HL-60 (cell line): ENCODE data around the gene SPACA4.

ENCODE experiments used
- DNase-seq, 2 experiments: peaks; one replicate each; pipeline ENCODE4 v3.0.0-alpha.2; 2010 to 2020; ENCODE audit warnings: low read depth in 1 of 2, low spot score in 1 of 2
- H3K27ac ChIP-seq: fragments of 250-450 bp; sonication (Bioruptor Pico); replicated peaks from 2 replicates; pipeline ENCODE4 v1.5.1; 2020; ENCODE audit warnings: mild to moderate bottlenecking, moderate library complexity
- H3K27me3 ChIP-seq: fragments of 250-450 bp; sonication (Bioruptor Pico); 2 replicates; pipeline ENCODE4 v1.5.1; 2021; ENCODE audit warnings: mild to moderate bottlenecking, moderate library complexity; ENCODE audit not compliant: insufficient read depth, poor library complexity, severe bottlenecking
- H3K4me3 ChIP-seq: replicated peaks from 2 replicates; pipeline ENCODE4 v1.5.1; 2011; ENCODE audit warnings: mild to moderate bottlenecking, control low read depth, low read length; ENCODE audit not compliant: insufficient read depth
- GABPA ChIP-seq: IDR thresholded peaks from 2 replicates; pipeline ENCODE4 v1.6.1; 2012; ENCODE audit warnings: low read depth
- POLR2AphosphoS5 ChIP-seq: IDR thresholded peaks from 2 replicates; pipeline ENCODE4 v1.6.1; 2012; ENCODE audit warnings: low read depth
- SPI1 ChIP-seq: IDR thresholded peaks from 2 replicates; pipeline ENCODE4 v1.6.1; 2012; ENCODE audit warnings: low read depth, mild to moderate bottlenecking, borderline replicate concordance
- TF ChIP-seq, protein P1 (sequence below): IDR thresholded peaks from 2 replicates; pipeline ENCODE4 v1.6.1; 2012; ENCODE audit warnings: low read depth; ENCODE audit not compliant: insufficient replicate concordance
- TF ChIP-seq, protein P2 (sequence below): IDR thresholded peaks from one replicate; pipeline ENCODE4 v1.5.1; 2011; ENCODE audit warnings: low read length, control low read depth, inconsistent platforms; ENCODE audit not compliant: insufficient read depth

Gene SPACA4

GRCh38 chr19:48650974-48651682 lies 44.6 kb downstream of the SPACA4 start:
- Histone ChIP-seq H3K27ac (no peak overlapping the region), H3K27me3 (no peaks in the 10 kb centered on the region), H3K4me3 (no peak overlapping the region)
- TF ChIP-seq SPI1 (no peak), GABPA (no peak), POLR2AphosphoS5 (no peak)
- TF ChIP-seq, protein P1, sequence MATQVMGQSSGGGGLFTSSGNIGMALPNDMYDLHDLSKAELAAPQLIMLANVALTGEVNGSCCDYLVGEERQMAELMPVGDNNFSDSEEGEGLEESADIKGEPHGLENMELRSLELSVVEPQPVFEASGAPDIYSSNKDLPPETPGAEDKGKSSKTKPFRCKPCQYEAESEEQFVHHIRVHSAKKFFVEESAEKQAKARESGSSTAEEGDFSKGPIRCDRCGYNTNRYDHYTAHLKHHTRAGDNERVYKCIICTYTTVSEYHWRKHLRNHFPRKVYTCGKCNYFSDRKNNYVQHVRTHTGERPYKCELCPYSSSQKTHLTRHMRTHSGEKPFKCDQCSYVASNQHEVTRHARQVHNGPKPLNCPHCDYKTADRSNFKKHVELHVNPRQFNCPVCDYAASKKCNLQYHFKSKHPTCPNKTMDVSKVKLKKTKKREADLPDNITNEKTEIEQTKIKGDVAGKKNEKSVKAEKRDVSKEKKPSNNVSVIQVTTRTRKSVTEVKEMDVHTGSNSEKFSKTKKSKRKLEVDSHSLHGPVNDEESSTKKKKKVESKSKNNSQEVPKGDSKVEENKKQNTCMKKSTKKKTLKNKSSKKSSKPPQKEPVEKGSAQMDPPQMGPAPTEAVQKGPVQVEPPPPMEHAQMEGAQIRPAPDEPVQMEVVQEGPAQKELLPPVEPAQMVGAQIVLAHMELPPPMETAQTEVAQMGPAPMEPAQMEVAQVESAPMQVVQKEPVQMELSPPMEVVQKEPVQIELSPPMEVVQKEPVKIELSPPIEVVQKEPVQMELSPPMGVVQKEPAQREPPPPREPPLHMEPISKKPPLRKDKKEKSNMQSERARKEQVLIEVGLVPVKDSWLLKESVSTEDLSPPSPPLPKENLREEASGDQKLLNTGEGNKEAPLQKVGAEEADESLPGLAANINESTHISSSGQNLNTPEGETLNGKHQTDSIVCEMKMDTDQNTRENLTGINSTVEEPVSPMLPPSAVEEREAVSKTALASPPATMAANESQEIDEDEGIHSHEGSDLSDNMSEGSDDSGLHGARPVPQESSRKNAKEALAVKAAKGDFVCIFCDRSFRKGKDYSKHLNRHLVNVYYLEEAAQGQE, result no peak
- TF ChIP-seq, protein P2, sequence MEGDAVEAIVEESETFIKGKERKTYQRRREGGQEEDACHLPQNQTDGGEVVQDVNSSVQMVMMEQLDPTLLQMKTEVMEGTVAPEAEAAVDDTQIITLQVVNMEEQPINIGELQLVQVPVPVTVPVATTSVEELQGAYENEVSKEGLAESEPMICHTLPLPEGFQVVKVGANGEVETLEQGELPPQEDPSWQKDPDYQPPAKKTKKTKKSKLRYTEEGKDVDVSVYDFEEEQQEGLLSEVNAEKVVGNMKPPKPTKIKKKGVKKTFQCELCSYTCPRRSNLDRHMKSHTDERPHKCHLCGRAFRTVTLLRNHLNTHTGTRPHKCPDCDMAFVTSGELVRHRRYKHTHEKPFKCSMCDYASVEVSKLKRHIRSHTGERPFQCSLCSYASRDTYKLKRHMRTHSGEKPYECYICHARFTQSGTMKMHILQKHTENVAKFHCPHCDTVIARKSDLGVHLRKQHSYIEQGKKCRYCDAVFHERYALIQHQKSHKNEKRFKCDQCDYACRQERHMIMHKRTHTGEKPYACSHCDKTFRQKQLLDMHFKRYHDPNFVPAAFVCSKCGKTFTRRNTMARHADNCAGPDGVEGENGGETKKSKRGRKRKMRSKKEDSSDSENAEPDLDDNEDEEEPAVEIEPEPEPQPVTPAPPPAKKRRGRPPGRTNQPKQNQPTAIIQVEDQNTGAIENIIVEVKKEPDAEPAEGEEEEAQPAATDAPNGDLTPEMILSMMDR, result no peak
- no peak for DNase-seq

DNA sequence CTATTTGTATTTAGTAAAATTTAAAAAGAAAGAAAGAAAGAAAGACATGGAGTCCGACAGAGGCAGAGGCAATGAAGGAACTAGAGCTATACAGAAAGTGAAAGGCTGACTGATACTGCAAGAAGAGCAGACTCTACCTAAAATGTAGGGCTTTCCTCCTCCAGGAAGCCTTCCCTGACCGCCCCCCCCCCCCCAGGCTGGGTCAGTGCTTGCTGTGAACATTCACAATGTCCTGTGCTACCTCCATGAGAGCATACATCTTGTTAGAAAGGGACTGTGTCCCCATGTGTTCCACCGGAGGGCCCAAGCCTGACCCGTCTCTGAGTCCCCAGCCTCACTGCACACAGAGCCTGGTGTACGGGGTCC lies 45.1 kb downstream of the SPACA4 start:
- Histone ChIP-seq H3K27me3 (no peaks in the 10 kb centered on the region), H3K4me3 (no peak overlapping the region), H3K27ac (no peak overlapping the region)
- DNase-seq, result no peak
- TF ChIP-seq POLR2AphosphoS5 (no peak), GABPA (no peak), SPI1 (no peak)
- TF ChIP-seq, protein P2, result no peak
- TF ChIP-seq, protein P1, result no peak

GRCh38 chr19:48654299-48655059 lies 47.9 kb downstream of the SPACA4 start:
- no peak overlapping the region for H3K27ac ChIP-seq
- DNase-seq, result no peak
- H3K27me3 ChIP-seq, result no peaks in the 10 kb centered on the region
- TF ChIP-seq POLR2AphosphoS5 (no peak), SPI1 (no peak), GABPA (no peak)
- TF ChIP-seq, protein P1, result no peak
- TF ChIP-seq, protein P2, result no peak
- H3K4me3 ChIP-seq, result no peak overlapping the region
